CD4-positive, alpha-beta T cell treated with Interleukin-6 at 100 ng/mL for 8 hours (primary cell): ENCODE measurements around the gene FEM1C.

Experiments
- DNase-seq: peaks from one replicate; pipeline ENCODE4 v3.0.0-alpha.2; 2020; ENCODE audit warnings: mixed read lengths, low spot score

The FEM1C gene

GRCh38 chr5:115477581-115477980, 67.0 kb downstream of the FEM1C start:
- DNase-seq = no peak

DNA sequence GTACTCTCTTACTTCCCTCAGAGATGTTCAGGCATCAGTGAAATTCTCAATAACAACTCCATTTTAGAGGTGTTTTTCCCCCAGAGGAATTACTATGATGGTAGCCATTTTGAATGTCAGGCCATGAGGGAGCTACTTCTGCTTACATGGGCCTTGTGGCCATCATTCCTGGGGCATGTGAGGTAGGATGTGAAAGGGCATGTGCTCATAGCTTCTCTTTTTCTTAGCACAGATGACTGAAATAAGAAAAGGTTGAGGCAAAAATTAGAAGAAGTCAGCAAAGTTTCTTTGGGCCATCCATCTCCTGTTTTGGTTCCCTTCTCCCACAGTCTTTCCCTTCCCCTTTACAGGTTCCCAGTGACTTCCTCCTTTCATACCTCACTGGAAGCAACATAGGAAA, 68.8 kb downstream of the FEM1C start:
- DNase-seq = no peak

DNA sequence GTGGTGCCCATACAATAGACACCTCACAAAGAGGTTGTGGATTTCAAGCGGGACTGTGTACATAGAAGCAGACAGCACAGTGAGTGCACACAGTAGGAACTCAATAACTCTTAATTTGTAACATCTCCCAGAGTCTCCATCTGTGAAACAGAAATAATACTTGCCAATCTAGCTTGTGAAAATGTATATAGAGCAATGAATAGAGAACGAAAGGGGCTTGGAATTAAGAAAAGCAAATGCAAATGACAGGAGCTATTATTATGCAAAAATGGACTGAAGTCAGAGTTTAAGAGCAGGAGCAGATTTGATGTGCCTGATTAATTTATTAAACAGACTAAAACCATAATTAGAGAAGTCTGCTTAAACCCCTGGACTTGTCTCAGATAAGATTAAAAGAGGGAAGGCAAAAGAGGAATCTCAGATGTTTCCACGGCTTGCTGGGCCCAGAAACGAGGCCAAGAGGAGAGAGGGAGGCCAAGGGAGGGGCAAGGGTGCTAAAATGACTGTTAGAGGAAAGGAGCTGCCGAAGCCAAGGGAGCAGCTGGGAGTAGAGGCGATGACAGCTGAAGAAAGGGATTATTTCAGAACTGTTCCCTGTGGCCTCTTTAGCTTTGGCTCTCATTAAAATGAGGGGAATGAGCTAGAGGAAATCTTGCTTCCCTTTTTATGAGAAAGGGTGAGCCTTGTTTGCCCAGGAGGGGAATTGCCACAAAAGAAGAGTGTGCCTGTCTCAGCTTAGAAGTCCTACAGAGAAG, 72.1 kb downstream of the FEM1C start:
- DNase-seq = no peak

DNA sequence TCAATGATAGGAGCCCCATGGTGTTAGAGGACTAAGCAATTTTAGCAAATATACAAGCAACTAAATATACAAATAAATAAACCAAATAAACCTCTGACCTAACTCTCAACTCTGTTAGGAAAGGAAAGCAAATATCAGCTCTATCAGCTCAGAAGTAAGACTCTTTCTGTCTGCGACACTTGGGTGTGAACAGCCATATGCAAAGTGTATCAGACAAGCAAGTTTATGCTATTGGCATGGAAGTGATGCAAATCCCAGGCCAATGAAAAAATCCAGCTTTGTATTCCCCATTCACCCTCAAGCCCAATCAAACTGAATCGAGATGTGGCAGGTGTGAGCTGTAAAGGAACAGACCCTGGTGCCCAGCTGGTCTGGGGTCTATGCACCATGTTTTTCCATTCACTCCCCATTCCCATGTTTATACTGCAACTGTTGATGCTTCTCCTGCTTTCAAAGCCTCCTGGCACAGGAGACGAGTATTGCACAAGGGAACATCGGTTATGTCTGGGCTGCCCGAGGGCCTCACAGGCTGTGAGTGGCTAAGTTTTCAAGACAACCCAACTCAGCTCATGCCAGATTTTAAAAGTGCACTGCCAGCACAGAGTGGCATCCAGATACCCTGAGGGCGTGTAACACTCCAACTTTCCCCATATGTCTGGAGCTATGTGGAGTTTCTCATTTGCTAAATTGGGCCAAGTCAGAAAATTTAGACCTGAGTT, 73.1 kb downstream of the FEM1C start:
- no peak for DNase-seq

GRCh38 chr5:115470921-115471320, 73.7 kb downstream of the FEM1C start:
- DNase-seq = no peak
